Fibroblast of skin of back (primary cell): ENCODE measurements around the gene NAALADL2.
"Not testable (repeated sequence)": the region's sequence is repeated elsewhere in the genome, so short reads cannot be mapped to it uniquely, and the experiment has no call there.

ENCODE experiments used
- DNase-seq: peaks from one replicate; pipeline ENCODE4 v3.0.0-alpha.2; 2013

NAALADL2 gene

GRCh38 chr3:175518459-175518858 lies 659.3 kb downstream of the NAALADL2 start:
- no peak for DNase-seq

GRCh38 chr3:175521406-175521805 lies 662.3 kb downstream of the NAALADL2 start:
- no peak for DNase-seq

- DNase-seq = no peak
Observed at GRCh38 chr3:175526191-175526590, 667.1 kb downstream of the NAALADL2 start.

GRCh38 chr3:175526609-175527280 lies 667.6 kb downstream of the NAALADL2 start:
- no peak for DNase-seq

- not testable (repeated sequence) for DNase-seq
Observed at GRCh38 chr3:175528693-175529092, 669.6 kb downstream of the NAALADL2 start.

- DNase-seq = no peak
Observed at GRCh38 chr3:175535351-175535750, 676.2 kb downstream of the NAALADL2 start.

- DNase-seq = no peak
Observed at GRCh38 chr3:175546115-175546514, 687.0 kb downstream of the NAALADL2 start.

GRCh38 chr3:175552929-175553328 lies 693.8 kb downstream of the NAALADL2 start:
- DNase-seq = no peak

GRCh38 chr3:175554801-175555200 lies 695.7 kb downstream of the NAALADL2 start:
- DNase-seq = no peak

GRCh38 chr3:175558261-175558660 lies 699.1 kb downstream of the NAALADL2 start:
- no peak for DNase-seq

- DNase-seq = no peak
Observed at GRCh38 chr3:175564363-175564762, 705.2 kb downstream of the NAALADL2 start.

- DNase-seq = no peak
Observed at GRCh38 chr3:175571096-175571495, 712.0 kb downstream of the NAALADL2 start.

- DNase-seq = no peak
Observed at GRCh38 chr3:175573226-175573625, 714.1 kb downstream of the NAALADL2 start.

- DNase-seq = no peak
Observed at GRCh38 chr3:175580318-175580717, 721.2 kb downstream of the NAALADL2 start.

- DNase-seq = peak; percentile 70
Observed at GRCh38 chr3:175585898-175586297, 726.8 kb downstream of the NAALADL2 start.

- no peak for DNase-seq
Observed at GRCh38 chr3:175590745-175591144, 731.6 kb downstream of the NAALADL2 start.

- no peak for DNase-seq
Observed at GRCh38 chr3:175591375-175591774, 732.2 kb downstream of the NAALADL2 start.

GRCh38 chr3:175593331-175593730 lies 734.2 kb downstream of the NAALADL2 start:
- no peak for DNase-seq

GRCh38 chr3:175598740-175599139 lies 739.6 kb downstream of the NAALADL2 start:
- DNase-seq = no peak

- DNase-seq = peak; percentile 23
Observed at GRCh38 chr3:175601521-175601920, 742.4 kb downstream of the NAALADL2 start.

- no peak for DNase-seq
Observed at GRCh38 chr3:175605851-175606250, 746.7 kb downstream of the NAALADL2 start.

- no peak for DNase-seq
Observed at GRCh38 chr3:175606650-175607318, 747.6 kb downstream of the NAALADL2 start.

- DNase-seq = no peak
Observed at GRCh38 chr3:175608356-175608755, 749.2 kb downstream of the NAALADL2 start.

- no peak for DNase-seq
Observed at GRCh38 chr3:175608911-175609310, 749.8 kb downstream of the NAALADL2 start.
